A549 (cell line): ENCODE measurements around the gene ADNP2. TPM values are rescaled to one million over a fixed set of nuclear protein-coding genes. Genes with fewer than 3 reads are reported as not detected.

ENCODE experiments used
- ATAC-seq, 2 experiments: fragments of 200-7000 bp in 1 of 2; fragments of >200 bp in 1 of 2; cut with Nextera tagmentation in 1 of 2; cut with Tn5 transposase in 1 of 2; 3 replicates each; pipeline versions ENCODE4 v1.8.0 to v1.9.1; 2018 to 2020; ENCODE audit warnings: mild to moderate bottlenecking in 1 of 2, moderate library complexity in 1 of 2
- CTCF ChIA-PET: fragments of 300-600 bp; sonication (Branson Sonifier 250); formaldehyde crosslinking; extraction: SDS; loops from one replicate; lab custom pipeline; 2021; ENCODE audit warnings: antibody characterized with exemption, inconsistent platforms; lab: Yijun Ruan, JAX
- POLR2A ChIA-PET: fragments of 350-600 bp; formaldehyde crosslinking; extraction: SDS; loops from one replicate; lab custom pipeline; 2021; ENCODE audit warnings: antibody characterized with exemption, inconsistent platforms; lab: Yijun Ruan, JAX
- DNase-seq, 2 experiments: peaks; one replicate each; pipeline versions ENCODE4 v3.0.0 to v3.0.0-alpha.2; 2011 to 2016; ENCODE audit warnings: low read depth in 1 of 2, low spot score in 1 of 2
- FAIRE-seq: peaks from 2 replicates; lab custom pipeline; 2011; peaks lifted over from hg19 to GRCh38; lab: Jason Lieb, UNC
- H3K27ac ChIP-seq, 2 experiments: fragments of >200 bp; sonication (Bioruptor Twin); formaldehyde crosslinking; 3 replicates each; pipeline ENCODE4 v1.5.1; 2016 to 2017
- H3K4me1 ChIP-seq: fragments of >200 bp; sonication (Bioruptor Twin); formaldehyde crosslinking; 3 replicates; pipeline ENCODE4 v1.6.1; 2016
- H3K4me2 ChIP-seq: fragments of >200 bp; sonication (Bioruptor Twin); formaldehyde crosslinking; 3 replicates; pipeline ENCODE4 v1.6.1; 2016
- H3K4me3 ChIP-seq: fragments of >200 bp; sonication (Bioruptor Twin); formaldehyde crosslinking; 3 replicates; pipeline ENCODE4 v1.5.1; 2016
- H3K9me3 ChIP-seq: fragments of >200 bp; sonication (Bioruptor Twin); formaldehyde crosslinking; 3 replicates; pipeline ENCODE4 v1.6.1; 2016
- CBX8 ChIP-seq: fragments of 200-600 bp; sonication (generic); IDR thresholded peaks from 2 replicates; pipeline ENCODE4 v1.6.1; 2016
- EHF ChIP-seq: fragments of 250-450 bp; sonication (Bioruptor Pico); IDR thresholded peaks from 2 replicates; pipeline ENCODE4 v1.5.0; 2020; ENCODE audit warnings: mild to moderate bottlenecking
- EP300 ChIP-seq, 2 experiments: fragments of >200 bp; sonication (Bioruptor Twin); formaldehyde crosslinking; IDR thresholded peaks; 2 replicates in 1 of 2; 3 replicates in 1 of 2; pipeline ENCODE4 v1.6.1; 2016 to 2017
- ESRRA ChIP-seq: fragments of 150-350 bp; IDR thresholded peaks from 2 replicates; pipeline ENCODE4 v1.6.1; 2014; ENCODE audit warnings: mild to moderate bottlenecking, low read length, borderline replicate concordance
- FOSL2 ChIP-seq, 2 experiments: fragments of 450-650 bp in 1 of 2; fragments of >200 bp in 1 of 2; sonication (Bioruptor Twin) in 1 of 2; formaldehyde crosslinking; IDR thresholded peaks; 2 replicates each; pipeline versions ENCODE4 v1.5.0 to v1.6.1; 2016 to 2020; ENCODE audit warnings: mild to moderate bottlenecking in 1 of 2, moderate library complexity in 1 of 2
- FOXS1 ChIP-seq: fragments of 250-450 bp; sonication (Bioruptor Pico); IDR thresholded peaks from 2 replicates; pipeline ENCODE4 v1.5.0; 2020; ENCODE audit warnings: mild to moderate bottlenecking, moderate library complexity
- GATA3 ChIP-seq: IDR thresholded peaks from 2 replicates; pipeline ENCODE4 v1.6.1; 2012; ENCODE audit warnings: borderline replicate concordance
- JUNB ChIP-seq: fragments of >200 bp; sonication (Bioruptor Twin); formaldehyde crosslinking; IDR thresholded peaks from 2 replicates; pipeline ENCODE4 v1.6.1; 2016
- KDM1A ChIP-seq: fragments of 200-600 bp; sonication (generic); IDR thresholded peaks from 2 replicates; pipeline ENCODE4 v1.6.1; 2016; ENCODE audit warnings: low read depth, mild to moderate bottlenecking
- KDM5A ChIP-seq: fragments of 200-600 bp; sonication (generic); IDR thresholded peaks from 2 replicates; pipeline ENCODE4 v1.6.1; 2016; ENCODE audit warnings: antibody characterized with exemption, mild to moderate bottlenecking
- NR3C1 ChIP-seq: fragments of >200 bp; sonication (Bioruptor Twin); formaldehyde crosslinking; IDR thresholded peaks from 3 replicates; pipeline ENCODE4 v1.6.1; 2017
- POLR2A ChIP-seq: IDR thresholded peaks from 2 replicates; pipeline ENCODE4 v1.6.1; 2012; ENCODE audit warnings: mild to moderate bottlenecking, low read length
- RAD21 ChIP-seq, 2 experiments: fragments of >200 bp in 1 of 2; sonication (Bioruptor Twin) in 1 of 2; formaldehyde crosslinking in 1 of 2; IDR thresholded peaks in 1 of 2; conservative IDR thresholded peaks in 1 of 2; 2 replicates in 1 of 2; 3 replicates in 1 of 2; pipeline ENCODE4 v1.6.1; 2012 to 2018; ENCODE audit warnings: inconsistent platforms in 1 of 2
- RARB ChIP-seq: fragments of 250-450 bp; sonication (Bioruptor Pico); IDR thresholded peaks from 2 replicates; pipeline ENCODE4 v1.8.0; 2021; ENCODE audit warnings: mild to moderate bottlenecking, moderate library complexity
- RNF2 ChIP-seq: fragments of 200-600 bp; sonication (generic); IDR thresholded peaks from 2 replicates; pipeline ENCODE4 v1.6.1; 2016; ENCODE audit warnings: low read depth, mild to moderate bottlenecking, antibody characterized with exemption, moderate library complexity, borderline replicate concordance
- SREBF2 ChIP-seq: fragments of 450-650 bp; IDR thresholded peaks from 2 replicates; pipeline ENCODE4 v1.6.1; 2014; ENCODE audit warnings: mild to moderate bottlenecking, moderate library complexity
- TP53 ChIP-seq: fragments of 250-450 bp; sonication (Bioruptor Pico); IDR thresholded peaks from 2 replicates; pipeline ENCODE4 v1.5.0; 2021; ENCODE audit warnings: mild to moderate bottlenecking, moderate library complexity
- ZC3H11A ChIP-seq: fragments of 450-650 bp; IDR thresholded peaks from 2 replicates; pipeline ENCODE4 v1.6.1; 2014; ENCODE audit warnings: antibody characterized with exemption, mild to moderate bottlenecking
- WGBS: methylation state at CpG from one replicate; pipeline ENCODE4 v1.1.6; 2017; ENCODE audit errors: missing lambda C conversion rate; 5-methylcytosine and 5-hydroxymethylcytosine counted together
- polyA plus RNA-seq, 4 experiments: library from polyadenylated mRNA; depleted of rRNA in 3 of 4; stranded (reverse); fragments of >200 nt; fragmentation: RNase III in 1 of 4; extraction: RNeasy Plus Mini Kit Qiagen cat#74134 plus additional on column Dnase treatment in 1 of 4; gene quantifications; 2 replicates in 3 of 4; 3 replicates in 1 of 4; pipeline ENCODE4 v1.2.3, GENCODE V29; 2011 to 2017
- TF ChIP-seq, protein P1 (sequence below): IDR thresholded peaks from 2 replicates; pipeline ENCODE4 v1.6.1; 2012; ENCODE audit warnings: low read depth, borderline replicate concordance
- TF ChIP-seq, protein P2 (sequence below): fragments of >200 bp; sonication (Bioruptor Twin); formaldehyde crosslinking; IDR thresholded peaks from 2 replicates; pipeline ENCODE4 v1.6.1; 2016
- TF ChIP-seq, protein P3 (sequence below): IDR thresholded peaks from 2 replicates; pipeline ENCODE4 v1.6.1; 2012
- TF ChIP-seq, protein P4 (sequence below): fragments of 150-350 bp; IDR thresholded peaks from 2 replicates; pipeline ENCODE4 v1.6.1; 2014; ENCODE audit warnings: low read depth, mild to moderate bottlenecking, low read length
- TF ChIP-seq, protein P5 (sequence below): fragments of 250-450 bp; sonication (Bioruptor Pico); IDR thresholded peaks from 2 replicates; pipeline ENCODE4 v1.5.0; 2020; ENCODE audit warnings: low read depth, mild to moderate bottlenecking, moderate library complexity
- TF ChIP-seq, protein P6 (sequence below): fragments of >200 bp; sonication (Bioruptor Twin); formaldehyde crosslinking; IDR thresholded peaks from 3 replicates; pipeline ENCODE4 v1.6.1; 2016

The ADNP2 gene
- polyA plus RNA-seq, 2 of the 4 experiments (the other 2 are of a cell fraction) = 9.8 to 9.9 TPM

DNA sequence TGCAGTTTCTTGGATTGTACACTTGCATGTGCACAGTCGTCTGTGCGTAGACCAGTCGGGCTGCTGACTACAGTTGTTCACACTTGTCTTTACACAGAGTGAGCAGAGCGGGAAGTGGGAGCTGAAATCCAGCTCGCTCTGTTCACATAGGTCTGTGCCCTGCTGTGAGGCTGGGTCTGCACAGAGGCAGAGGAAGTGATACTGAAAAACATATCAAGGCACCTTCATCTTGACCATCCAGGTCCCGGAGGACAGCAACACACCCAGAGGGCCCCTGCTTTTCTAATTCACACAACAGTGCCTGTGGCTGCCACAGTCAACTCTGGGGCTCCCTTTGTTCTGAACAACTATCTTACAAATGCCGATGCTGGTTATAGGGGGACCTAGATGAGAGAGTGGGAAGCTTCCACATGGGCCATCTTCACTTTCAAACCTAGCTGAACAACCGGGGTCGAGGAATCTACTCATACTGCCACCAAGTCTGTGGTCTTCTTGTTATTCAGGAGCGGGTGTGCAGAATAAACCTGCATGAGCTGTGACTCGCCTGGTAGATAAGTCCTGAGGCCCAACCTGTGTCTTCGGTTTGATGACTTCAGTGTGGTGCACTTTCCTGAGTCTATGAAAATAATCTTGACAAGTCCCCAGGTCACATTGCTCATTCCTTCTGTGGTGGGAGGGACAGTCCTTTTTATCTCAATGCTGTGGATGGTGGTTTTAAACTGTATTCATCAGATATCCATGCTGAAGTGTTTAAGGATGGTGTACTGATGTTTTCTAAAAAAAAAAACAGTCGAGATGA, 3.5 kb upstream of the ADNP2 start:
- Histone ChIP-seq H3K4me3 (no peak overlapping the region), H3K9me3 (no peaks in the 10 kb centered on the region), H3K4me1 (peaks cover 2% of the 10 kb centered on the region), H3K27ac (no peak overlapping the region), H3K4me2 (no peak overlapping the region)
- WGBS = 66% methylated on average over 13 of the region's 13 CpGs
- FAIRE-seq (no peak), ATAC-seq (no peak), DNase-seq (no peak)
- POLR2A ChIA-PET = no interaction called here
- TF ChIP-seq, protein P1, sequence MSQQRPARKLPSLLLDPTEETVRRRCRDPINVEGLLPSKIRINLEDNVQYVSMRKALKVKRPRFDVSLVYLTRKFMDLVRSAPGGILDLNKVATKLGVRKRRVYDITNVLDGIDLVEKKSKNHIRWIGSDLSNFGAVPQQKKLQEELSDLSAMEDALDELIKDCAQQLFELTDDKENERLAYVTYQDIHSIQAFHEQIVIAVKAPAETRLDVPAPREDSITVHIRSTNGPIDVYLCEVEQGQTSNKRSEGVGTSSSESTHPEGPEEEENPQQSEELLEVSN = no peak
- CTCF ChIA-PET = interaction anchor here (0.6 to 1.0 kb wide), 2 partner anchors 55 to 145 kb away, joined by 3 read pairs; no protein-coding TSS in a partner anchor

DNA sequence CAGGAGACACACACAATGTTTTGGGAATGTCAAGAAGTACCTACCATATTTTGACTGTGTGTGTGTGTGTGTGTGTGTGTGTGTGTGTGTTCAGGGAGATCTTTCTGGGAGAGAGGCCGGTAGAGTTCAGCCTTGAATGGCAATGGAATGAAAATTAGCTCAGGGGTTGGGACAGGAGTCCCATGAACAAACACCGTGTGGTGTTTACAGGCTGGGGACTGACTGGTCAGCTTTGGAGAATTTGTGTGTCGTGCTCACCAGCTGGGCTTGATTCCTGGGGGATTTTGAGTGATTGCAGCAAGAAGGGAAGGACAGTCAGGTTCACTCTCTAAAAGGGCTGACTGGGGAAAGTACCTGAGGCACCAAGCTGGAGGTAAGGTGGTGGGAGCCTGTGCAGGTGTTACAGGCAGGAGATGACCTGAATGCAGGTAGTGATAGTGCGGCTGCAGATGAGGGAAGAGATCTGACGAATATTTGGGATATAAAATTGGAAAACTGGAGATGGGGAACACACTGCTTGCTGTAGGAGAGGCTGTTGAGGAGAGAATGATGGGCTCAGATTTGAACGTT, 2.5 kb upstream of the ADNP2 start:
- DNase-seq (no peak), ATAC-seq (no peak), FAIRE-seq (no peak)
- ChIA-PET CTCF (interaction anchor here (0.6 kb wide), 1 partner anchor 96 kb away, joined by 3 read pairs; no protein-coding TSS in a partner anchor), POLR2A (no interaction called here)
- no peak overlapping the region for H3K27ac ChIP-seq
- no peak for TF ChIP-seq ZC3H11A
- TF ChIP-seq FOXS1 (CRISPR knock-in tag) = no peak
- TF ChIP-seq, protein P2, sequence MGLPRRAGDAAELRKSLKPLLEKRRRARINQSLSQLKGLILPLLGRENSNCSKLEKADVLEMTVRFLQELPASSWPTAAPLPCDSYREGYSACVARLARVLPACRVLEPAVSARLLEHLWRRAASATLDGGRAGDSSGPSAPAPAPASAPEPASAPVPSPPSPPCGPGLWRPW = no peak
- TF ChIP-seq POLR2A = no peak
- TF ChIP-seq, protein P3, sequence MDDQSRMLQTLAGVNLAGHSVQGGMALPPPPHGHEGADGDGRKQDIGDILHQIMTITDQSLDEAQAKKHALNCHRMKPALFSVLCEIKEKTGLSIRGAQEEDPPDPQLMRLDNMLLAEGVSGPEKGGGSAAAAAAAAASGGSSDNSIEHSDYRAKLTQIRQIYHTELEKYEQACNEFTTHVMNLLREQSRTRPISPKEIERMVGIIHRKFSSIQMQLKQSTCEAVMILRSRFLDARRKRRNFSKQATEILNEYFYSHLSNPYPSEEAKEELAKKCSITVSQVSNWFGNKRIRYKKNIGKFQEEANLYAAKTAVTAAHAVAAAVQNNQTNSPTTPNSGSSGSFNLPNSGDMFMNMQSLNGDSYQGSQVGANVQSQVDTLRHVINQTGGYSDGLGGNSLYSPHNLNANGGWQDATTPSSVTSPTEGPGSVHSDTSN = no peak
- no peak for TF ChIP-seq GATA3
- TF ChIP-seq TP53 (CRISPR knock-in tag) = no peak
- no peak for TF ChIP-seq ESRRA
- no peak for TF ChIP-seq KDM1A
- TF ChIP-seq RAD21 (conservative IDR thresholded peaks at IDR 0.05 in 1 of 2, IDR thresholded peaks at IDR 0.05 in 1 of 2) = no peak
- no peak for TF ChIP-seq EP300 (IDR thresholded peaks at IDR 0.05)
- no peak for TF ChIP-seq NR3C1
- H3K9me3 ChIP-seq = no peaks in the 10 kb centered on the region
- H3K4me1 ChIP-seq = peaks cover 9% of the 10 kb centered on the region
- WGBS = 48% methylated on average over 6 of the region's 6 CpGs
- no peak overlapping the region for H3K4me3 ChIP-seq
- H3K4me2 ChIP-seq = no peak overlapping the region

DNA sequence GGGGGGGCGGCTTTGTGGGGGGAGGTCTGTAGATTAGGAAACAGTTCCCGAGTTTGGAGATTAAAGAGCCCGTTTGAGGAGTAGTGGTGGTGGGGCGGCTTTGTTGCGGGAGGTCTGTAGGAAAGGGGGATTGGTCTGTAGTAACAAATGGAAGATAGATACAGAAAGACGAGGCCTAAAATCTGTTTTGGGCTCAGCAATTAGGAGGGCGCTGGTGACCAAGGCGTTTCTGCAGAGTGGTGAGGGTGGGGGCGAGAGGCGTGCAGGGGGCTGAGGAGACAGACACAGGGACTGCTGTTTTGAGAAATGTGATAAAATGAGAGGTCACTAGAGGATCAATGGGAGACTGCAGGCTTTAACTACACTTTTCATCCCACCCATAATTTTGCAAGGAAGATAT, 1.6 kb upstream of the ADNP2 start:
- TF ChIP-seq KDM5A = no peak
- TF ChIP-seq SREBF2 = no peak
- TF ChIP-seq JUNB = no peak
- TF ChIP-seq, protein P4, sequence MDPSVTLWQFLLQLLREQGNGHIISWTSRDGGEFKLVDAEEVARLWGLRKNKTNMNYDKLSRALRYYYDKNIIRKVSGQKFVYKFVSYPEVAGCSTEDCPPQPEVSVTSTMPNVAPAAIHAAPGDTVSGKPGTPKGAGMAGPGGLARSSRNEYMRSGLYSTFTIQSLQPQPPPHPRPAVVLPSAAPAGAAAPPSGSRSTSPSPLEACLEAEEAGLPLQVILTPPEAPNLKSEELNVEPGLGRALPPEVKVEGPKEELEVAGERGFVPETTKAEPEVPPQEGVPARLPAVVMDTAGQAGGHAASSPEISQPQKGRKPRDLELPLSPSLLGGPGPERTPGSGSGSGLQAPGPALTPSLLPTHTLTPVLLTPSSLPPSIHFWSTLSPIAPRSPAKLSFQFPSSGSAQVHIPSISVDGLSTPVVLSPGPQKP = no peak
- no peak for TF ChIP-seq TP53 (CRISPR knock-in tag)
- TF ChIP-seq EP300 (IDR thresholded peaks at IDR 0.05) = no peak
- no peak for TF ChIP-seq RARB
- TF ChIP-seq, protein P5, sequence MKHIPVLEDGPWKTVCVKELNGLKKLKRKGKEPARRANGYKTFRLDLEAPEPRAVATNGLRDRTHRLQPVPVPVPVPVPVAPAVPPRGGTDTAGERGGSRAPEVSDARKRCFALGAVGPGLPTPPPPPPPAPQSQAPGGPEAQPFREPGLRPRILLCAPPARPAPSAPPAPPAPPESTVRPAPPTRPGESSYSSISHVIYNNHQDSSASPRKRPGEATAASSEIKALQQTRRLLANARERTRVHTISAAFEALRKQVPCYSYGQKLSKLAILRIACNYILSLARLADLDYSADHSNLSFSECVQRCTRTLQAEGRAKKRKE = no peak
- no peak for TF ChIP-seq EHF (CRISPR knock-in tag)
- TF ChIP-seq RNF2 = no peak
- TF ChIP-seq, protein P6, sequence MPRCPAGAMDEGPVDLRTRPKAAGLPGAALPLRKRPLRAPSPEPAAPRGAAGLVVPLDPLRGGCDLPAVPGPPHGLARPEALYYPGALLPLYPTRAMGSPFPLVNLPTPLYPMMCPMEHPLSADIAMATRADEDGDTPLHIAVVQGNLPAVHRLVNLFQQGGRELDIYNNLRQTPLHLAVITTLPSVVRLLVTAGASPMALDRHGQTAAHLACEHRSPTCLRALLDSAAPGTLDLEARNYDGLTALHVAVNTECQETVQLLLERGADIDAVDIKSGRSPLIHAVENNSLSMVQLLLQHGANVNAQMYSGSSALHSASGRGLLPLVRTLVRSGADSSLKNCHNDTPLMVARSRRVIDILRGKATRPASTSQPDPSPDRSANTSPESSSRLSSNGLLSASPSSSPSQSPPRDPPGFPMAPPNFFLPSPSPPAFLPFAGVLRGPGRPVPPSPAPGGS = no peak
- no peak for TF ChIP-seq CBX8
- TF ChIP-seq FOSL2 (IDR thresholded peaks at IDR 0.05) = no peak
- TF ChIP-seq FOSL2 (CRISPR knock-in tag; IDR thresholded peaks at IDR 0.05) = no peak
- TF ChIP-seq NR3C1 = no peak
- no peak for TF ChIP-seq FOXS1 (CRISPR knock-in tag)
- ChIA-PET POLR2A (no interaction called here), CTCF (no interaction called here)
- DNase-seq (no peak), ATAC-seq (no peak), FAIRE-seq (no peak)
- 75% methylated on average over 10 of the region's 10 CpGs for whole genome bisulfite sequencing
- no peak overlapping the region for H3K4me3 ChIP-seq
- peaks cover 11% of the 10 kb centered on the region for H3K4me1 ChIP-seq
- no peak overlapping the region for H3K27ac ChIP-seq
- no peak overlapping the region for H3K4me2 ChIP-seq
- no peaks in the 10 kb centered on the region for H3K9me3 ChIP-seq
